Prostate gland (tissue), 2 donors: ENCODE data around the gene DRG2.

ENCODE experiments used
- POLR2A ChIP-seq: fragments of 450-650 bp; IDR thresholded peaks from one replicate; pipeline ENCODE4 v1.6.1; 2016; ENCODE audit warnings: antibody characterized with exemption, mild to moderate bottlenecking
- POLR2AphosphoS5 ChIP-seq: sonication (generic); formaldehyde crosslinking; IDR thresholded peaks from one replicate; pipeline ENCODE4 v1.6.1; 2017; ENCODE audit warnings: antibody characterized with exemption
- TF ChIP-seq, protein P1 (sequence below), 4 experiments: fragments of 200-600 bp in 2 of 4; fragments of 450-650 bp in 2 of 4; sonication (generic) in 2 of 4; IDR thresholded peaks; 1 replicate in 3 of 4; 2 replicates in 1 of 4; pipeline ENCODE4 v1.5.1; 2016 to 2019; ENCODE audit warnings: antibody characterized with exemption in 4 of 4, mild to moderate bottlenecking in 2 of 4, moderate library complexity in 2 of 4

DNA sequence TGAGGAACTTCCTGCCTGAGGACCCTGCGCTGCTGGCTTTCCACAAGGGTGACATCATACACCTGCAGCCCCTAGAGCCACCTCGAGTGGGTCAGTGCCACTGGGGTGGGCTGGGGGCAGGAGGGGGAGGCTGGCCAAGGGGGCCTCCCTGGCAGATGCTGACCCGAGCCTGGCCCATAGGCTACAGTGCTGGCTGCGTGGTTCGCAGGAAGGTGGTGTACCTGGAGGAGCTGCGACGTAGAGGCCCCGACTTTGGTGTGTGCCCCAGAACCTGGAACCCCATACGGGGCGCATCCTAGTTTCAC lies 69.2 kb downstream of the DRG2 start:
- TF ChIP-seq, protein P1, sequence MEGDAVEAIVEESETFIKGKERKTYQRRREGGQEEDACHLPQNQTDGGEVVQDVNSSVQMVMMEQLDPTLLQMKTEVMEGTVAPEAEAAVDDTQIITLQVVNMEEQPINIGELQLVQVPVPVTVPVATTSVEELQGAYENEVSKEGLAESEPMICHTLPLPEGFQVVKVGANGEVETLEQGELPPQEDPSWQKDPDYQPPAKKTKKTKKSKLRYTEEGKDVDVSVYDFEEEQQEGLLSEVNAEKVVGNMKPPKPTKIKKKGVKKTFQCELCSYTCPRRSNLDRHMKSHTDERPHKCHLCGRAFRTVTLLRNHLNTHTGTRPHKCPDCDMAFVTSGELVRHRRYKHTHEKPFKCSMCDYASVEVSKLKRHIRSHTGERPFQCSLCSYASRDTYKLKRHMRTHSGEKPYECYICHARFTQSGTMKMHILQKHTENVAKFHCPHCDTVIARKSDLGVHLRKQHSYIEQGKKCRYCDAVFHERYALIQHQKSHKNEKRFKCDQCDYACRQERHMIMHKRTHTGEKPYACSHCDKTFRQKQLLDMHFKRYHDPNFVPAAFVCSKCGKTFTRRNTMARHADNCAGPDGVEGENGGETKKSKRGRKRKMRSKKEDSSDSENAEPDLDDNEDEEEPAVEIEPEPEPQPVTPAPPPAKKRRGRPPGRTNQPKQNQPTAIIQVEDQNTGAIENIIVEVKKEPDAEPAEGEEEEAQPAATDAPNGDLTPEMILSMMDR (IDR thresholded peaks at IDR 0.05): no peak
- no peak for TF ChIP-seq POLR2AphosphoS5
- no peak for TF ChIP-seq POLR2A
